GM19240 (cell line): Measurements from ENCODE around the gene GOLGA6L24.
"Not testable (repeated sequence)": the region's sequence is repeated elsewhere in the genome, so short reads cannot be mapped to it uniquely, and the experiment has no call there.

Experiments
- DNase-seq: peaks from one replicate; pipeline ENCODE4 v3.0.0; 2011; ENCODE audit warnings: low spot score; ENCODE audit not compliant: insufficient read length

GOLGA6L24 gene

GRCh38 chr15:28357984-28358383, at the start of gene GOLGA6L24:
TSS of gene GOLGA6L24 (minus strand) at chr15:28358084. CDS start at chr15:28358023, 61 bp downstream.
- DNase-seq: not testable (repeated sequence)

GRCh38 chr15:28402774-28403435, 45.0 kb upstream of the GOLGA6L24 start:
- DNase-seq: not testable (repeated sequence)

GRCh38 chr15:28396022-28396421, 38.1 kb upstream of the GOLGA6L24 start:
- DNase-seq: not testable (repeated sequence)

- not testable (repeated sequence) for DNase-seq
These were observed 22.2 kb upstream of the GOLGA6L24 start for GRCh38 chr15:28380053-28380452.

GRCh38 chr15:28378364-28378763, 20.5 kb upstream of the GOLGA6L24 start, which contains the start of gene GOLGA8F:
TSS of gene GOLGA8F (plus strand) at chr15:28378664. CDS start at chr15:28378762, 98 bp downstream.
- not testable (repeated sequence) for DNase-seq

GRCh38 chr15:28365502-28365901, 7.6 kb upstream of the GOLGA6L24 start:
- not testable (repeated sequence) for DNase-seq

GRCh38 chr15:28322129-28322588, 35.7 kb downstream of the GOLGA6L24 start, which contains the start of gene HERC2:
TSS of gene HERC2 (minus strand) at chr15:28322179. CDS start at chr15:28321433, 746 bp downstream.
- not testable (repeated sequence) for DNase-seq

- DNase-seq: not testable (repeated sequence)
These were observed 36.4 kb downstream of the GOLGA6L24 start for GRCh38 chr15:28321358-28322078.

- not testable (repeated sequence) for DNase-seq
These were observed 38.2 kb downstream of the GOLGA6L24 start for GRCh38 chr15:28319725-28320124.

GRCh38 chr15:28318828-28319227, 39.1 kb downstream of the GOLGA6L24 start:
- not testable (repeated sequence) for DNase-seq

- DNase-seq: not testable (repeated sequence)
These were observed 39.8 kb downstream of the GOLGA6L24 start for GRCh38 chr15:28318122-28318521.

GRCh38 chr15:28316958-28317357, 40.9 kb downstream of the GOLGA6L24 start:
- not testable (repeated sequence) for DNase-seq

- DNase-seq: not testable (repeated sequence)
These were observed 47.4 kb downstream of the GOLGA6L24 start for GRCh38 chr15:28310454-28310853.

GRCh38 chr15:28308718-28309117, 49.2 kb downstream of the GOLGA6L24 start:
- not testable (repeated sequence) for DNase-seq
